T47D (cell line): ENCODE results near the gene ADCY5.

Source experiments
- DNase-seq, 2 experiments: peaks; one replicate each; pipeline versions ENCODE4 v3.0.0 to v3.0.0-alpha.2; 2011 to 2012; ENCODE audit warnings: low read depth in 1 of 2, low spot score in 1 of 2
- JUND ChIP-seq: IDR thresholded peaks from 2 replicates; pipeline ENCODE4 v1.6.1; 2012; ENCODE audit warnings: low read depth
- in situ Hi-C: cut with HindIII; loops from 2 replicates; pipeline ENCODE4 v1.10.0; 2016; ENCODE audit warnings: low sequenced_read_pairs, low pct_unique_long_range_greater_than_20kb

Gene ADCY5

GRCh38 chr3:123321806-123322205, 127.1 kb downstream of the ADCY5 start:
- TF ChIP-seq JUND: no peak
- in situ Hi-C loops: no loop called here
- DNase-seq: no peak

DNA sequence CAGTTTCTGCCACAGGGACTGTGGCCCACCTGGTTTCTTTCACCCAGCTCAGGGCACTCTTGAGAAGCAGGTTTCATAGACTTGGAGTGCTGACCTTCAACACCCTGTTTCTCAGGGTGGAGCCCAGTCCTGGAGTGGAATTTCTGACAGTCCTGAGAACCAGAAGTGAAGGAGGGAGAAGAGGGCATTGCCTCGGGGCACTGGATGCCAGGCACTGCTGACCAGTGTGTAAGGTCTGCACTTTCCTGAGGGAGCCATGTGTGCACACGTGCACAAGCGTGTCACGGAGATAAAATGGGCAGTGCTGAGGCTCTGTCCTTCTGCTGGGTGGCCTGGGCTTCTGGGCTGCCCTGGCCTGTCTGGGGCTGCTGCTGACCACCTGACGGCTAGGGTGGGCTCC, 128.7 kb downstream of the ADCY5 start:
- TF ChIP-seq JUND: no peak
- DNase-seq: no peak
- in situ Hi-C loops: no loop called here

DNA sequence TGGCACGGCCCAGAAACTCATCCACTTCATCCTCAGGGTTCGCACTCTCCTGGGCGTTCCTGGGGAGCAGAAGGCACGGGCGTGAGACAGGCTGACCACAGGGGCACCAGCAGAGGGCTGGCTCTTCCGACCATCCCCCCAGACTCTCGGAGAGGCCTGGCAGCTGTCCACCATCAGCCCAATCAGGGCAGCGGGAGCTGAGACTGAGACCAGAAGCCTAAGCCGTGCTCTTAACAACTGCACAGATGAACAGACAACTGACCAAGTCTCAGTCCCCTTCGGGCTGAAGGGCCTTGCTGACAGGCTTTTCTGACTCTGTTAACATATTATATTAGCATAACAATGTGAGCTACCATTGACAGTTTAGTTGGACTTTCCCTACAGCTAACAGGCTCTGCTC, 129.1 kb downstream of the ADCY5 start:
- in situ Hi-C loops: no loop called here
- TF ChIP-seq JUND: no peak
- DNase-seq: no peak

DNA sequence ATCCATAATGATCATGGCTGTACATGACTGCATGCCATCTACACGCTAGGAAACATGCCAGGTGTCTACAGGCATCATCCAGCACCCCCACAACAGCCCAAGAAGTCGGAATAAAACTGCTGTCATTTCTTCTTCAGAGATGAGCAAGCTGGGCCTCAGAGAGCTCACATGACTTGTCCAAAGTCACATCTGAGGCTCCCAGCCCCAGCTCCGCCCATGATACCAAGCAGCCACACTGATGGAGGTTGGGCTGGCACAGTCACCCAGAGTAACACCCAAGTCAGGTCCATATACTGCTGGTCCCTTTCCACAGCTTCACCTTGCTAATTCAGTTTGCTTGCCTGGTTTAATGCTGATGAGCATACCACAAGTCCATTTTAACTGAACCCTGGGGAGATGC, 130.5 kb downstream of the ADCY5 start:
- no peak for DNase-seq
- in situ Hi-C loops: no loop called here
- no peak for TF ChIP-seq JUND

DNA sequence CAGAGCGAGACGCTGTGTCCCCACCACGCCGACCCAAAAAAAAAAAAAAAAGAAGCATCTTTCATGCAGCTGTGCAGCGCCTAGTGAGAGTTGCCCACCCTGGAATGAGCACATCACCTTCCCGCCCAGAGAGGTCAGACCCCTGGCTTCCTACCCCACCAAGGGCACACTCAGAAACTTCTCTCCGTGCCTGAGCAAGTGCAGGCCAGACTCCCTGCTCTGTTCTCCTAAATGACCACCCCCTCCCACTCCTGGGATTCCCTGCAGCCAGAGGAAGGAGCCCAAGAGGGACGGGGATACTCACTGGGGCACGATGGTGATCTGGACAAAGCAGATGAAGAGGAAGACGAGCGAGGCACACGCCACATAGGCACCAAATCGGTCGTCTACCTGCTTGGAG, 131.2 kb downstream of the ADCY5 start:
- in situ Hi-C loops: no loop called here
- no peak for DNase-seq
- TF ChIP-seq JUND: no peak

GRCh38 chr3:123315271-123315595, 133.7 kb downstream of the ADCY5 start:
- no peak for TF ChIP-seq JUND
- DNase-seq: no peak
- in situ Hi-C loops: no loop called here

- no peak for TF ChIP-seq JUND
- in situ Hi-C loops: no loop called here
- DNase-seq: no peak
Observed at GRCh38 chr3:123314359-123315270, 134.3 kb downstream of the ADCY5 start.

DNA sequence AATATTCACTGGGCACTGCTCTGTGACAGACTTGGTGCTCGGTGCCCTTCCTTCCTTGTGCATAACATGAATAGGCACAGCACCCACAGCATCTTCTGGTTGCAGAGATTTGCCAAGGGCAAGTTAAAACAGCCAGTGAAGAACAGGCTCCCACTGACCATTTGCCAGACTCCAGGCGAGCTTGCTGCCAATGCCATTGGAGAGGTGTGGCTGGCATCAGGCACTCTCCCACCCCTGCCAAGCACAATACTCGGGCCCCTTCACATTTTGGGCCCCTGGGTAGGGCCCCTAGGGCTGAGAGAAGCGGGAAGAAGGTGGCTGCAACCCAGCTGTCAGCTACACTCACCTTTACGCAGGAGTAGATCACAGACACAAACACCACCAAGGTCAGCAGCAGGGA, 135.0 kb downstream of the ADCY5 start:
- DNase-seq: no peak
- in situ Hi-C loops: no loop called here
- TF ChIP-seq JUND: no peak

DNA sequence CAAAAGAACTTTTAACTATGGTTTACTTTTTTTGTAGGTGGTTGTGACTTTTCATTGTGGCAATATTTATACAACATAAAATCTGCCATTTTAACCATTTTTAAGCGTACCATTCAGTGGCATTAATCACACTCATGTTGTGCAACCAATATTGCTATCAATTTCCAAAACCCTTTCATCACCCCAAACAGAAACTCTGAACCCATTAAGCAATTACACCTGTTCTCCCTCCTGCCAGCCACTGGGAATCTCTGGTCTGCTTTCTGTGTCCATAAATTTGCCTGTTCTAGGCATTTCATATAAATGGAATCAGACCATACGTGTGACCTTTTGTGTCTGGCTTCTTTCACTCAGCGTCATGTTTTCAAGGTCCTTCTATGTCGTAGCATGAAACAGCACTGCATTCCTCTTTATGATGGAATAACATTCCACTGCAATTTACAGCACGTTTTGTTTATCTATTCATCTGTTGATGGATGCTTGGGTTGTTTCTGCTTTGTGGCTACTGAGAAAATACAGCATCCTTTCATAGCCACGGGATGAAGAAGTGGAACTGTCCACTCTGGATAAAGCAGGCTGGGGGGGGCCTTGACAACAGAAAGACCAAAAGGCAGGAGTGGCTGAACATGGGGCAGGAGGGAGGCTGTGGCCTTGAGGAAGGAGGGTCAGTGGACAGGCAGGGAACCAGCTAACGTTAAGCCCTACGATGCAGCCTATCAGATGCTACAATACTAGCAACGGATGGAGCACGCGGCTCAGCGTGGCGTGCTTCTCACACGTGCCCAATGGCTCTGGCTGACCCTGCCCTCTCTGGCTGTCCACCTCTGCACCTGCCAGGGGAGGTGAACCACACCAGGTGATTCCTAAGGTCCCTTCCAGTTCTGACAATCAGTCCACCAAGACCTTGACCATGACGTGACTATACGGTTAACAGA, 136.3 kb downstream of the ADCY5 start:
- TF ChIP-seq JUND: no peak
- no peak for DNase-seq
- in situ Hi-C loops: no loop called here

DNA sequence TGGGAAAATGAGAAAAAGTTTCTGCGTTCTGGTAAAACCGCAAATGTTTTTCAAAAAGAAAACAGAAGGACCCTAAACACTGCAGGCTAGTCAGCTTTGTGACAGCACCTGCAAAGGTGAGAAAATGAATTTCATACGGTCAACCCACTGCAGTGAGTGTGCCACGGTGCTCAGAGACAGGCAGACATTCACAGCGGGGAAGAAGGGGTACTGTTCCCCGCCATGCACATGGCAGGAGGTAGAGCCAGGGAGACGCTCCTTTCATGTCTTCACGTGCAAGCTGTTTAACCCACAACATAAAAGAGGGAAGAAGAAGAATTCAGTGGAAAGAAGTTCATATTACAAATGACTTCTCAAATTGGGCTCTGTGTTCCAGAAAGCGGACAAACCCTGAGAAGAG, 137.7 kb downstream of the ADCY5 start:
- in situ Hi-C loops: no loop called here
- no peak for TF ChIP-seq JUND

DNA sequence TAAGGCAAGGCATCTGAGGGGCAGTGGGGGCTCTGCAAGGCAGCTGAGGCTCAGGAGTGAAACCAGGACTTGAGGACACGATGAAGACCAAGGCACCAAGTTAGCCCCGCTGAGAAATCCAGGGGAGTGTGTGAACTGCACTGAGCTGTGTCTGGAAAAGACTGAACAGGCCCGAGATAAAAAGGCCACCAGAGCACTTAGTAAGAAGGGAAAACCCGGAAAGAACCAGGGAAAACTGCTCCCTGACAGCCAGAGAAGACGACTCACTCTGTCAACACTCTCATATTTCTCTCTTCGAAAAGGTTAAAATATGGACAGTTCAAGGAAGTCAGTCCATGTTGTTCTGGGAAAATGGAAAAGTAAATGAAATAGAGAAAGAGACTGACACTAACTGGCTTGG, 138.1 kb downstream of the ADCY5 start:
- in situ Hi-C loops: no loop called here
- no peak for DNase-seq
- no peak for TF ChIP-seq JUND

More for the DNA sequence above, 137.7 kb downstream of the ADCY5 start:
- no peak for DNase-seq

DNA sequence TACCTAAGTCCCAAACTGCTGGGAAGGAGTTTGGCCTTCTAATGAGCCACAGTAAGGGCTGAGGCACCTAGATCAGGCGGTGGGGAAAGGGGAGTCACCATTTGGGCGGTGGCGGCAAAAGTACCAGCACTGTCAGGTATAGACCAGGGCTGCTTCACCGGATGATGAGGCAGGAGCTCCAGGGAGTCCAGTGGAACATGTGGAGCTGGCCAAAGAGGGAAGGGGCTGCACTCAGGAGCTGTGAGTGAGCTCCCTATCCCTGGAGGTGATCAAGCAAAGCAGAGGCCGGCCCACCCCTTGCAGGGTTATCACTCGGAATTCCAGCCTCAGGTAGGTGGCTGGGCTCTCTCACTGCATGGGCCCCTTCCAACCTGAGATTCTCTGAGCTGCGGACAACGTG, 138.7 kb downstream of the ADCY5 start:
- in situ Hi-C loops: no loop called here
- no peak for DNase-seq
- TF ChIP-seq JUND: no peak

GRCh38 chr3:123307064-123307463, 141.8 kb downstream of the ADCY5 start:
- no peak for TF ChIP-seq JUND
- no peak for DNase-seq
- in situ Hi-C loops: no loop called here
